ENCODE data around the gene ZNF564.

DNA sequence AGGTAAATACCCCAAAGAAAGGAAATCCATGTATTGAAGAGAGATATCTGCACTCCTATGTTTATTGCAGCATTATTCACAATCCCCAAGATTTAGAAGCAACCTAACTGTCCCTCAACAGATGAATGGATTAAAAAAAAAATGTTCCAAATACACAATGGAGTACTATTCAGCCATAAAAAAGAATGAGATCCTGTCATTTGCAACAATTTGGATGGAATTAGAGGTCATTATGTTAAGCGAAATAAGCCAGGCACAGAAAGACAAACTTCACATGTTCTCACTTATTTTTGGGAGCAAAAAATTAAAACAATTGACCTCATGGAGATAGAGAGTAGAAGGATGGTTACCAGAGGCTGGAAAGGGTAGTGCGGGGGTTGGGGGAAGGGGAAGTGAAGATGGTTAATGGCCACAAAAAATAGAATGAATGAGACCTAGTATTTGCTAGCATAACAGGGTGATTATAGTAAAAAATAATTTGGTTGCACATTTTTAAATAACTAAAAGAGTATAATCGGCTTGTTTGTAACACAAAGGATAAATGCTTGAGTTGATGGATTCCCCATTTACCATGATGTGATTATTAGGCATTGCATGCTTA is 56.9 kb downstream of the ZNF564 start:
- no peak for TF ChIP-seq CTCF (IDR thresholded peaks at IDR 0.05)
- TF ChIP-seq POLR2A (IDR thresholded peaks at IDR 0.05): no peak

Measured in heart left ventricle (tissue), 13 donors.